K562 (cell line): ENCODE data around the gene NFIB. TPM values are rescaled to one million over a fixed set of nuclear protein-coding genes. Genes with fewer than 3 reads are reported as not detected.

Experiments used
- ARID1B ChIP-seq: fragments of 450-650 bp; IDR thresholded peaks from 2 replicates; pipeline ENCODE4 v1.6.1; 2016; ENCODE audit warnings: antibody characterized with exemption, mild to moderate bottlenecking, inconsistent platforms
- ATF1 ChIP-seq, 2 experiments: fragments of 450-650 bp in 1 of 2; IDR thresholded peaks; 2 replicates each; pipeline ENCODE4 v1.6.1; 2016; ENCODE audit warnings: missing compliant biosample characterization in 1 of 2, missing genetic modification characterization in 1 of 2
- ETS2 ChIP-seq: IDR thresholded peaks from 2 replicates; pipeline ENCODE4 v1.6.1; 2016; ENCODE audit warnings: borderline replicate concordance, missing genetic modification characterization, mild to moderate bottlenecking, moderate library complexity, missing compliant biosample characterization; ENCODE audit not compliant: poor library complexity, severe bottlenecking
- FOXJ2 ChIP-seq: fragments of 200-800 bp; sonication (Bioruptor generic); IDR thresholded peaks from 2 replicates; pipeline ENCODE4 v1.6.1; 2016; ENCODE audit warnings: missing genetic modification characterization, missing compliant biosample characterization
- KHSRP ChIP-seq: fragments of 450-650 bp; IDR thresholded peaks from 2 replicates; pipeline ENCODE4 v1.6.1; 2017
- MYBL2 ChIP-seq, 2 experiments: fragments of 450-650 bp in 1 of 2; sonication (generic) in 1 of 2; formaldehyde crosslinking in 1 of 2; IDR thresholded peaks; 2 replicates each; pipeline versions ENCODE4 v1.6.1 to v1.8.1; 2017 to 2022; ENCODE audit warnings: borderline replicate concordance in 1 of 2, inconsistent platforms in 1 of 2, low read depth in 1 of 2, mild to moderate bottlenecking in 1 of 2, missing genetic modification reagents in 1 of 2, moderate library complexity in 1 of 2
- NR4A1 ChIP-seq, 2 experiments: fragments of 250-450 bp in 1 of 2; fragments of 450-650 bp in 1 of 2; sonication (Bioruptor Pico) in 1 of 2; IDR thresholded peaks; 2 replicates each; pipeline versions ENCODE4 v1.4.0 to v1.6.1; 2016 to 2020; ENCODE audit warnings: mild to moderate bottlenecking in 2 of 2, missing compliant biosample characterization in 1 of 2, missing genetic modification characterization in 1 of 2, moderate library complexity in 1 of 2
- PBX2 ChIP-seq, 2 experiments: IDR thresholded peaks in 1 of 2; conservative IDR thresholded peaks in 1 of 2; 2 replicates each; pipeline ENCODE4 v1.6.1; 2016; ENCODE audit warnings: low read depth in 2 of 2, mild to moderate bottlenecking in 1 of 2, missing compliant biosample characterization in 1 of 2, missing genetic modification characterization in 1 of 2, moderate library complexity in 1 of 2
- POLR2AphosphoS5 ChIP-seq: IDR thresholded peaks from 2 replicates; pipeline ENCODE4 v1.6.1; 2011; ENCODE audit warnings: mild to moderate bottlenecking, low read depth, low read length, moderate library complexity; ENCODE audit not compliant: control insufficient read depth, insufficient read depth
- RNF219 ChIP-seq: fragments of 250-450 bp; sonication (Bioruptor Pico); IDR thresholded peaks from 2 replicates; pipeline ENCODE4 v1.5.0; 2022; ENCODE audit warnings: mild to moderate bottlenecking
- SLC30A9 ChIP-seq: fragments of 250-450 bp; sonication (Bioruptor Pico); IDR thresholded peaks from 2 replicates; pipeline ENCODE4 v1.8.0; 2022; ENCODE audit warnings: mild to moderate bottlenecking, moderate library complexity
- TEAD4 ChIP-seq, 2 experiments: sonication (generic) in 1 of 2; formaldehyde crosslinking in 1 of 2; IDR thresholded peaks; 2 replicates each; pipeline versions ENCODE4 v1.6.1 to v1.8.0; 2012 to 2022; ENCODE audit warnings: borderline replicate concordance in 1 of 2, inconsistent platforms in 1 of 2, low read length in 1 of 2, mild to moderate bottlenecking in 1 of 2, missing genetic modification reagents in 1 of 2
- UBTF ChIP-seq, 2 experiments: IDR thresholded peaks; 2 replicates each; pipeline ENCODE4 v1.6.1; 2012; ENCODE audit warnings: improper control_type of control experiment in 2 of 2, low read depth in 2 of 2, low read length in 2 of 2, borderline replicate concordance in 1 of 2
- USF2 ChIP-seq: sonication (generic); formaldehyde crosslinking; IDR thresholded peaks from 2 replicates; pipeline ENCODE4 v1.5.0; 2020; ENCODE audit warnings: missing genetic modification reagents
- ZNF408 ChIP-seq: fragments of 250-450 bp; sonication (Bioruptor Pico); IDR thresholded peaks from 2 replicates; pipeline ENCODE4 v1.4.0; 2020; ENCODE audit warnings: low read depth, mild to moderate bottlenecking, moderate library complexity
- ZNF76 ChIP-seq: fragments of 250-450 bp; sonication (Bioruptor Pico); IDR thresholded peaks from 2 replicates; pipeline ENCODE4 v1.4.0; 2020; ENCODE audit warnings: mild to moderate bottlenecking, moderate library complexity, borderline replicate concordance
- polyA plus RNA-seq, 8 experiments: library from polyadenylated mRNA; depleted of rRNA in 4 of 8; stranded (reverse) in 5 of 8; unstranded in 3 of 8; fragments of >200 nt; fragmentation: Nextera tagmentation in 2 of 8; fragmentation: Illumina TruSeq in 1 of 8; extraction: Ambion mirVana in 2 of 8; extraction: Trizol in 1 of 8; gene quantifications; 2 replicates each; pipeline versions ENCODE4 v1.2.1 to v1.2.3, GENCODE V29; 2011 to 2014; ENCODE audit warnings: inconsistent platforms in 1 of 8, missing spikeins in 1 of 8
- total RNA-seq, 7 experiments: library from RNA; depleted of rRNA in 6 of 7; stranded (reverse); fragments of >200 nt in 6 of 7; fragmentation: Illumina TruSeq in 2 of 7; extraction: Trizol in 2 of 7; gene quantifications; 2 replicates each; pipeline versions ENCODE4 v1.2.1 to v1.2.3, GENCODE V29; 2011 to 2021; ENCODE audit warnings: low replicate concordance in 1 of 7

NFIB gene
- total and polyA plus RNA-seq, 9 of the 15 experiments (the other 6 are each of a cell fraction or from before 2014, with no cell fraction given) = 1.2 to 3.3 (median 1.9) TPM

- no peak for TF ChIP-seq UBTF (IDR thresholded peaks at IDR 0.05; ENCODE audit: borderline replicate concordance in 1 of 2, low read depth in 2 of 2, low read length in 2 of 2)
- TF ChIP-seq SLC30A9 (CRISPR knock-in tag) = no peak
- TF ChIP-seq ATF1 (CRISPR knock-in tag; IDR thresholded peaks at IDR 0.05) = no peak
- 0 out of 2 replicates have a peak, but pooled peaks have one; percentile 49 for TF ChIP-seq ATF1 (tag; IDR thresholded peaks at IDR 0.05)
- no peak for TF ChIP-seq PBX2 (CRISPR knock-in tag; IDR thresholded peaks at IDR 0.05; ENCODE audit: low read depth)
- TF ChIP-seq PBX2 (tag; conservative IDR thresholded peaks at IDR 0.05; ENCODE audit: low read depth) = peak; percentile 52
- no peak for TF ChIP-seq NR4A1 (CRISPR knock-in tag; IDR thresholded peaks at IDR 0.05)
- TF ChIP-seq NR4A1 (tag; IDR thresholded peaks at IDR 0.05) = no peak
- TF ChIP-seq RNF219 (CRISPR knock-in tag) = no peak
- TF ChIP-seq KHSRP = no peak
- peak; percentile 51 for TF ChIP-seq USF2 (CRISPR knock-in tag)
- no peak for TF ChIP-seq MYBL2 (IDR thresholded peaks at IDR 0.05; ENCODE audit: low read depth)
- no peak for TF ChIP-seq MYBL2 (CRISPR knock-in tag; IDR thresholded peaks at IDR 0.05; ENCODE audit: borderline replicate concordance)
- no peak for TF ChIP-seq FOXJ2 (tag)
- peak; percentile 52 for TF ChIP-seq ARID1B
- TF ChIP-seq TEAD4 (IDR thresholded peaks at IDR 0.05; ENCODE audit: low read length) = peak; percentile 61
- no peak for TF ChIP-seq TEAD4 (CRISPR knock-in tag; IDR thresholded peaks at IDR 0.05; ENCODE audit: borderline replicate concordance)
- no peak for TF ChIP-seq ZNF408
- TF ChIP-seq ETS2 (tag) = no peak
- TF ChIP-seq ZNF76 (CRISPR knock-in tag) = no peak
- no peak for TF ChIP-seq POLR2AphosphoS5
Observed at GRCh38 chr9:14107977-14108376, 206.0 kb downstream of the NFIB start (continued).
